GM21390 (cell line): ENCODE measurements around the gene VAC14.

Source experiments
- ATAC-seq: cut with Tn5 transposase; IDR thresholded peaks from one replicate; pipeline ENCODE4 v1.9.1; 2021; ENCODE audit not compliant: unreplicated experiment

VAC14 gene

GRCh38 chr16:70695331-70696070 lies 105.5 kb downstream of the VAC14 start:
- ATAC-seq: no peak

- ATAC-seq: no peak
These were observed 106.1 kb downstream of the VAC14 start for GRCh38 chr16:70694868-70695218.

- no peak for ATAC-seq
These were observed 106.7 kb downstream of the VAC14 start for GRCh38 chr16:70694088-70694867.

- no peak for ATAC-seq
These were observed 107.9 kb downstream of the VAC14 start for GRCh38 chr16:70692873-70693671.

GRCh38 chr16:70692130-70692872 lies 108.7 kb downstream of the VAC14 start:
- ATAC-seq: no peak

- no peak for ATAC-seq
These were observed 109.5 kb downstream of the VAC14 start for GRCh38 chr16:70691223-70692129.

GRCh38 chr16:70689970-70690891 lies 110.7 kb downstream of the VAC14 start:
- ATAC-seq: no peak

GRCh38 chr16:70689035-70689969 lies 111.7 kb downstream of the VAC14 start:
- ATAC-seq: no peak

- no peak for ATAC-seq
These were observed 112.7 kb downstream of the VAC14 start for GRCh38 chr16:70688246-70688742.

GRCh38 chr16:70687671-70688245 lies 113.2 kb downstream of the VAC14 start:
- ATAC-seq: no peak

- no peak for ATAC-seq
These were observed 113.9 kb downstream of the VAC14 start for GRCh38 chr16:70687102-70687511.

- ATAC-seq: no peak
These were observed 114.4 kb downstream of the VAC14 start for GRCh38 chr16:70686376-70687101.

- ATAC-seq: no peak
These were observed 115.0 kb downstream of the VAC14 start, which contains the start of gene MTSS2 for GRCh38 chr16:70685938-70686375. Gene MTSS2, minus strand, starts transcription at chr16:70686053. Its CDS starts 262 bp downstream, at chr16:70685791.

GRCh38 chr16:70685061-70685937 lies 115.7 kb downstream of the VAC14 start:
- ATAC-seq: no peak
